ENCODE measurements around the gene RTN4R. TPM values are rescaled to one million over a fixed set of nuclear protein-coding genes. Genes with fewer than 3 reads are reported as not detected.
A peak's percentile ranks its signal among the peaks of the same experiment; 100 is the strongest.
"Not testable (repeated sequence)": the region's sequence is repeated elsewhere in the genome, so short reads cannot be mapped to it uniquely, and the experiment has no call there.

RTN4R gene
- total and polyA plus RNA-seq, 9 of the 15 experiments (the other 6 are each of a cell fraction or from before 2014, with no cell fraction given) = 0.04 to 2.8 (median 1.4) TPM; not detected in 3

- DNase-seq (ENCODE audit: extremely low read depth in 1 of 4, low spot score in 3 of 4); H3K4me2 ChIP-seq (ENCODE audit: insufficient read depth, low read length); H3K9me3 ChIP-seq (replicated peaks; ENCODE audit: control insufficient read depth, insufficient read depth, low read depth, low read length); FAIRE-seq; H3K36me3 ChIP-seq (ENCODE audit: control insufficient read depth, insufficient read depth, low read length); H2AFZ ChIP-seq (ENCODE audit: low read depth, low read length); H3K4me3 ChIP-seq; H3K79me2 ChIP-seq (ENCODE audit: control insufficient read depth, insufficient read depth, low read length); intact Hi-C loops (cut with micrococcal nuclease); CTCF ChIA-PET (ENCODE audit: low intra/inter-chr PET ratio); ATAC-seq; H3K9me1 ChIP-seq (ENCODE audit: control insufficient read depth, insufficient read depth, low read length); H3K9ac ChIP-seq (ENCODE audit: insufficient read depth in 1 of 2, low read depth in 2 of 2, low read length in 2 of 2); BruUV-seq (replicated peaks); H3K27ac ChIP-seq (ENCODE audit: extremely low read depth, low read depth, low read length); TF ChIP-seq TEAD4 (IDR thresholded peaks at IDR 0.05; ENCODE audit: low read length): not testable (repeated sequence)
- TF ChIP-seq ZNF143 (CRISPR knock-in tag; IDR thresholded peaks at IDR 0.05) (0 out of 2 replicates have a peak, but pooled peaks have one; percentile 13), ZNF511 (CRISPR knock-in tag; IDR thresholded peaks at IDR 0.05) (0 out of 2 replicates have a peak, but pooled peaks have one; percentile 21), TEAD4 (CRISPR knock-in tag; IDR thresholded peaks at IDR 0.05; ENCODE audit: borderline replicate concordance) (0 out of 2 replicates have a peak, but pooled peaks have one; percentile 80), E2F4 (CRISPR knock-in tag; IDR thresholded peaks at IDR 0.05; ENCODE audit: low read depth) (0 out of 2 replicates have a peak, but pooled peaks have one; percentile 49)
- POLR2A ChIA-PET = interaction anchor here (0.6 to 2.1 kb wide), 5 partner anchors 8 to 482 kb away, joined by 3 to 14 read pairs (median 3); partner anchors contain the start of gene DGCR6L
- 9% methylated on average over 22 of the region's 22 CpGs for WGBS (ENCODE audit: insufficient coverage, low coverage, missing lambda C conversion rate)
- H3K27me3 ChIP-seq (ENCODE audit: control insufficient read depth in 2 of 2, insufficient read depth in 2 of 2, low read length in 2 of 2) = peaks cover 37 to 62% of the 10 kb centered on the region in 2 experiments; a peak in 4 of 5 replicates
- peaks cover 0 to 31% of the 10 kb centered on the region in 2 experiments; a peak in 2 of 5 replicates for H3K4me1 ChIP-seq (replicated peaks in 1 of 2; ENCODE audit: control insufficient read depth in 2 of 2, insufficient read depth in 2 of 2, low read length in 2 of 2)
- in situ Hi-C loops (cut with MboI) = loop anchor here (25.0 kb wide), 1 partner anchor 1897 kb away; no protein-coding TSS in a partner anchor
- H4K20me1 ChIP-seq (replicated peaks; ENCODE audit: control insufficient read depth, insufficient read depth, low read length) = peaks cover 15% of the 10 kb centered on the region; the same call in 1 of the 2 replicates
These were observed 40.9 kb upstream of the RTN4R start for GRCh38 chr22:20308806-20309650.

All from K562 (cell line).